GM21515 (cell line): ENCODE measurements around the gene SPECC1.
"Not testable (repeated sequence)": the region's sequence is repeated elsewhere in the genome, so short reads cannot be mapped to it uniquely, and the experiment has no call there.

ENCODE experiments used
- ATAC-seq: cut with Tn5 transposase; IDR thresholded peaks from one replicate; pipeline ENCODE4 v1.9.1; 2021; ENCODE audit not compliant: unreplicated experiment

SPECC1 gene

GRCh38 chr17:20092261-20092867 is 83.2 kb downstream of the SPECC1 start:
- ATAC-seq: no peak

- ATAC-seq: no peak
Observed at GRCh38 chr17:20092973-20093626, 83.9 kb downstream of the SPECC1 start.

GRCh38 chr17:20094777-20095176 is 85.6 kb downstream of the SPECC1 start:
- no peak for ATAC-seq

GRCh38 chr17:20095336-20096080 is 86.3 kb downstream of the SPECC1 start:
- ATAC-seq: no peak

- no peak for ATAC-seq
Observed at GRCh38 chr17:20096430-20096829, 87.3 kb downstream of the SPECC1 start.

- no peak for ATAC-seq
Observed at GRCh38 chr17:20097330-20097729, 88.2 kb downstream of the SPECC1 start.

GRCh38 chr17:20098314-20098713 is 89.2 kb downstream of the SPECC1 start:
- no peak for ATAC-seq

- not testable (repeated sequence) for ATAC-seq
Observed at GRCh38 chr17:20100806-20101205, 91.6 kb downstream of the SPECC1 start.

GRCh38 chr17:20103454-20104446 is 94.6 kb downstream of the SPECC1 start:
- ATAC-seq: no peak

GRCh38 chr17:20105539-20106280 is 96.6 kb downstream of the SPECC1 start:
- ATAC-seq: no peak

GRCh38 chr17:20106446-20106845 is 97.3 kb downstream of the SPECC1 start:
- ATAC-seq: not testable (repeated sequence)

- no peak for ATAC-seq
Observed at GRCh38 chr17:20109076-20109475, 99.9 kb downstream of the SPECC1 start.

- no peak for ATAC-seq
Observed at GRCh38 chr17:20111538-20111937, 102.4 kb downstream of the SPECC1 start.

GRCh38 chr17:20114466-20114865 is 105.3 kb downstream of the SPECC1 start:
- no peak for ATAC-seq

GRCh38 chr17:20116683-20117309 is 107.6 kb downstream of the SPECC1 start:
- ATAC-seq: no peak

GRCh38 chr17:20118280-20118679 is 109.1 kb downstream of the SPECC1 start:
- ATAC-seq: no peak

GRCh38 chr17:20120836-20121235 is 111.7 kb downstream of the SPECC1 start:
- ATAC-seq: no peak

GRCh38 chr17:20121359-20122253 is 112.4 kb downstream of the SPECC1 start:
- ATAC-seq: no peak
